Measurements from ENCODE around the gene PCDHGA8.
"Not testable (repeated sequence)": the region's sequence is repeated elsewhere in the genome, so short reads cannot be mapped to it uniquely, and the experiment has no call there.

DNA sequence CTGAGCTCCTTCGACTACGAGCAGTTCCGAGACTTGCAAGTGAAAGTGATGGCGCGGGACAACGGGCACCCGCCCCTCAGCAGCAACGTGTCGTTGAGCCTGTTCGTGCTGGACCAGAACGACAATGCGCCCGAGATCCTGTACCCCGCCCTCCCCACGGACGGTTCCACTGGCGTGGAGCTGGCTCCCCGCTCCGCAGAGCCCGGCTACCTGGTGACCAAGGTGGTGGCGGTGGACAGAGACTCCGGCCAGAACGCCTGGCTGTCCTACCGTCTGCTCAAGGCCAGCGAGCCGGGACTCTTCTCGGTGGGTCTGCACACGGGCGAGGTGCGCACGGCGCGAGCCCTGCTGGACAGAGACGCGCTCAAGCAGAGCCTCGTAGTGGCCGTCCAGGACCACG lies 39.9 kb downstream of the PCDHGA8 start:
- not testable (repeated sequence) for TF ChIP-seq TCF12 (IDR thresholded peaks at IDR 0.05); TCF12 (CRISPR knock-in tag; IDR thresholded peaks at IDR 0.05); ZFP37 (CRISPR knock-in tag; IDR thresholded peaks at IDR 0.05; ENCODE audit: borderline replicate concordance); POLR2G (IDR thresholded peaks at IDR 0.05; ENCODE audit: low read depth, low read length); ZNF260 (CRISPR knock-in tag; IDR thresholded peaks at IDR 0.05; ENCODE audit: borderline replicate concordance, low read depth); MAX (IDR thresholded peaks at IDR 0.05); TAF1 (CRISPR knock-in tag; IDR thresholded peaks at IDR 0.05); ZNF441 (CRISPR knock-in tag; IDR thresholded peaks at IDR 0.05; ENCODE audit: borderline replicate concordance); CTCF (CRISPR knock-in tag; IDR thresholded peaks at IDR 0.05); MZF1 (CRISPR knock-in tag; IDR thresholded peaks at IDR 0.05; ENCODE audit: borderline replicate concordance); DNMT1 (CRISPR knock-in tag; IDR thresholded peaks at IDR 0.05); ATM (IDR thresholded peaks at IDR 0.05; ENCODE audit: borderline replicate concordance)
- TF ChIP-seq, protein P1, sequence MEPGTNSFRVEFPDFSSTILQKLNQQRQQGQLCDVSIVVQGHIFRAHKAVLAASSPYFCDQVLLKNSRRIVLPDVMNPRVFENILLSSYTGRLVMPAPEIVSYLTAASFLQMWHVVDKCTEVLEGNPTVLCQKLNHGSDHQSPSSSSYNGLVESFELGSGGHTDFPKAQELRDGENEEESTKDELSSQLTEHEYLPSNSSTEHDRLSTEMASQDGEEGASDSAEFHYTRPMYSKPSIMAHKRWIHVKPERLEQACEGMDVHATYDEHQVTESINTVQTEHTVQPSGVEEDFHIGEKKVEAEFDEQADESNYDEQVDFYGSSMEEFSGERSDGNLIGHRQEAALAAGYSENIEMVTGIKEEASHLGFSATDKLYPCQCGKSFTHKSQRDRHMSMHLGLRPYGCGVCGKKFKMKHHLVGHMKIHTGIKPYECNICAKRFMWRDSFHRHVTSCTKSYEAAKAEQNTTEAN (CRISPR knock-in tag; conservative IDR thresholded peaks at IDR 0.05), result not testable (repeated sequence)
- TF ChIP-seq, protein P2, sequence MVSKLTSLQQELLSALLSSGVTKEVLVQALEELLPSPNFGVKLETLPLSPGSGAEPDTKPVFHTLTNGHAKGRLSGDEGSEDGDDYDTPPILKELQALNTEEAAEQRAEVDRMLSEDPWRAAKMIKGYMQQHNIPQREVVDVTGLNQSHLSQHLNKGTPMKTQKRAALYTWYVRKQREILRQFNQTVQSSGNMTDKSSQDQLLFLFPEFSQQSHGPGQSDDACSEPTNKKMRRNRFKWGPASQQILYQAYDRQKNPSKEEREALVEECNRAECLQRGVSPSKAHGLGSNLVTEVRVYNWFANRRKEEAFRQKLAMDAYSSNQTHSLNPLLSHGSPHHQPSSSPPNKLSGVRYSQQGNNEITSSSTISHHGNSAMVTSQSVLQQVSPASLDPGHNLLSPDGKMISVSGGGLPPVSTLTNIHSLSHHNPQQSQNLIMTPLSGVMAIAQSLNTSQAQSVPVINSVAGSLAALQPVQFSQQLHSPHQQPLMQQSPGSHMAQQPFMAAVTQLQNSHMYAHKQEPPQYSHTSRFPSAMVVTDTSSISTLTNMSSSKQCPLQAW (CRISPR knock-in tag; IDR thresholded peaks at IDR 0.05), result not testable (repeated sequence)
- TF ChIP-seq, protein P3, sequence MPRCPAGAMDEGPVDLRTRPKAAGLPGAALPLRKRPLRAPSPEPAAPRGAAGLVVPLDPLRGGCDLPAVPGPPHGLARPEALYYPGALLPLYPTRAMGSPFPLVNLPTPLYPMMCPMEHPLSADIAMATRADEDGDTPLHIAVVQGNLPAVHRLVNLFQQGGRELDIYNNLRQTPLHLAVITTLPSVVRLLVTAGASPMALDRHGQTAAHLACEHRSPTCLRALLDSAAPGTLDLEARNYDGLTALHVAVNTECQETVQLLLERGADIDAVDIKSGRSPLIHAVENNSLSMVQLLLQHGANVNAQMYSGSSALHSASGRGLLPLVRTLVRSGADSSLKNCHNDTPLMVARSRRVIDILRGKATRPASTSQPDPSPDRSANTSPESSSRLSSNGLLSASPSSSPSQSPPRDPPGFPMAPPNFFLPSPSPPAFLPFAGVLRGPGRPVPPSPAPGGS (CRISPR knock-in tag; IDR thresholded peaks at IDR 0.05), result not testable (repeated sequence)

Data from HepG2 (cell line).